ENCODE data around the gene PPP1R37.

PPP1R37 gene

DNA sequence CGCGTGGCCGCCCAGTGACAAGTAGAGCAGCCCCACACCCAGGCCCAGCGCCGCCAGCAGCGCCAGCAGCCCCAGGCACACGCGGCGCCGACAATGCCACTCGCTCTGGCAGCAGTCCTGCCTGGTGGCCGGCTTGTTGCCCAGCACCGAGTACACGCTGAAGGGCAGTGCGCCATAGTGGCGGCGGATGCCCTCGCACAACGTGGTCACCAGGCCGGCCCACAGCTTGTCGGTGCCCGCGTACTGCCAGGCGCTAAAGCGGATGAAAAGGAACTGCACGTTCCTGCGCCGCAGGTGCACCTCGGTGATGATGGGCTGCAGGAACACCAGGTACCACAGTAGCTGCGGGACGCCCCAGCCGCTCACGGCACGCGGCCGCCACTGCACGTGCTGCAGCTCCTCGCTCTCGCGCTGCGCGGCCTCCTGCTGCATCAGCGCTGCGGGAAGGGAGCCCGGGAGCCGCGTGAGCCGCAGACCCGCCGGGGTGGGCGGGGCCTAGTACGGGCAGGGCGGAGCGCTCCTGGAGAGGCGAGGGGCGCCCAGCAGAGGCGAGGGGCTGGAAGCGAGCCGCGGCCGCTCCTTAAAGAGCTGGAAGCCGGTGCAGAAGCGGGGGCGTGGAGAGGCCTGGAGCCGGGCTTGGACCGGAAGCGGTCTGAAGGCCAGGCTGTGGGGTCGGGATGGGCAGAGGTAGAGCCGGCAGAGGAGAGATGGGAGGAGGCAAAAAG is 60.5 kb downstream of the PPP1R37 start:
- peak; percentile 54 for DNase-seq

DNA sequence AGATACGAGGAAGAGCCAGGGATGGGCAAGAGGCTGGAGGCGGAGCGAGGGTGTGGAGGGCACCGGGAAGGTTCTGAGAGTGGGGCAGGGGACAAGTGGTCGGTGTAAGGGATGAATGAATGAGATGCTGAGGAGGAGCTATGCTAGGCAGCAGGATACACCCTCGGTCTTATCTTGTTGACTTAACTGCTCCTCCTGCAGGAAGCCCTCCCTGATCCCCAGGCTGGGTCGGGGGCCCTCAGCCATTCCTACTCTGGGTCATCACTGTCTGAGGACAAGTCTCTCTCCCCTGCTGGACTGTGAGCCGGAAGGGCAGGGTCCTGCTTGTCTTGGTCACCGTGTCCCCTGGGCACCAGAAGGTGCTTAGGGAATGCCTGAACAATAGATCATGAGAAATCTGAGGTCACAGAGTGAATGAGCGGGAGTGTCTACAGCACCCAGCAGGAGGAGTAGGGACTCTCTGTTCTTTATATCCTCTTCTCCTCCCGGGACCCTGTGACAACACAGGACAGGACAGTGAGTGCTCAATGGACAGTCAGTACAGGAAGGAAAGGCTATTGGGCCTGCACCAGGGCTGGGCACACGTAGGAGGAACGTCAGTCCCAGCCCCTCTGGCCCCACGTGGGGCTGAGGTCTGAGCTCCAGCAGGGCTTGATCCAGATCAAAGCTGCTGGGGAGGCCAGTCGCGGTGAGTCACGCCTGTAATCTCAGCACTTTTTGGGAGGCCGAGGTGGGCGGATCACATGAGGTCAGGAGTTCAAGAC is 61.3 kb downstream of the PPP1R37 start:
- DNase-seq, result no peak

DNA sequence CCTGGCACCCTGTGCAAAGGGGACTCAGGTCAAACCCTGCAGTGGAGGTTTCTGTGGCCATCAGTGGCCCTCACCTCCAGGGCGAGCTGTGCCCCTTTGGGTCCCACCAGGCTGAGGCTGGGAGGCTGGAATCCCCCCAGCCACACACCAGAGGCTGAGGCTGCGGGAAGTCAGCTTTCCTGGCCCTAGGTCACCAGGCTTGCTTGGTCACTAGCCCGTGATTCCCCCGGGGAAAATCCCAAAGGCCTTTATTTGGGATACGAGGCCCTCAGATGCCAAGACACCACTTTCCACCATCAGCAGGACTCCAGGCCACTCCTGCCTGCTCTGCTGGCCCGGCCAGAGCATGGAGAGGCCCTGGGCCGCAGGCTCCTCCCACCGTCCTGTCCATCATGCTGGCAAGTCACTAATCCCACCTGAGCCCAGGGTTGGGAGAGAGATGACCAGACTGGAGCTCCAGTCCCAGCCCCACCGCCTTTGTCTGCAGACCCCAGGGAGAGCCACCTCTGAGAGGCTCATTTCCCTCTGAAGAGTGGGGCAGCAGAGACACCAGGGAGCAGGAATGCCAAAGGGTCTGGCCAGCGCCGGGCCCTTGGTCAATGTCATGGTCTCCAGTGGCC is 63.1 kb downstream of the PPP1R37 start:
- DNase-seq, result no peak

DNA sequence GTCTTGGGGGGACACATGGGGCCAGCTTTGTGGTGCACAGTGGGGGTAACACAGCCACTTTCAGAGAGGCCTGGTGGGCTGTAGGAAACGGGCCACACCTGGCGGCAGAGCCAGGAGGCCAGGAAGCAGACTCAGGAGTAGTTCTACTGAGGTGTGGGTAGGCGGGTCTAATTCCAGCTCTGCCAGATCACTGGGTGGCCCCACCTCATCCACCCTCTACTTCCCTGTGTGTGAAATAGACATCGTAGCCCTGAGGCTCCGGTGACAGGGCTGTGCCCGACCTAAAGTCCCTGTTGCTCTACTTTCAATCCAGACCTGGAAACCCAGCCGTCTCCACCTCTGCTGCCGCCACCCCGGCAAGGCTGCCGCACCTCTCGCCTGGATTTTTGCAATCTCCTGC is 63.8 kb downstream of the PPP1R37 start:
- DNase-seq, result no peak

DNA sequence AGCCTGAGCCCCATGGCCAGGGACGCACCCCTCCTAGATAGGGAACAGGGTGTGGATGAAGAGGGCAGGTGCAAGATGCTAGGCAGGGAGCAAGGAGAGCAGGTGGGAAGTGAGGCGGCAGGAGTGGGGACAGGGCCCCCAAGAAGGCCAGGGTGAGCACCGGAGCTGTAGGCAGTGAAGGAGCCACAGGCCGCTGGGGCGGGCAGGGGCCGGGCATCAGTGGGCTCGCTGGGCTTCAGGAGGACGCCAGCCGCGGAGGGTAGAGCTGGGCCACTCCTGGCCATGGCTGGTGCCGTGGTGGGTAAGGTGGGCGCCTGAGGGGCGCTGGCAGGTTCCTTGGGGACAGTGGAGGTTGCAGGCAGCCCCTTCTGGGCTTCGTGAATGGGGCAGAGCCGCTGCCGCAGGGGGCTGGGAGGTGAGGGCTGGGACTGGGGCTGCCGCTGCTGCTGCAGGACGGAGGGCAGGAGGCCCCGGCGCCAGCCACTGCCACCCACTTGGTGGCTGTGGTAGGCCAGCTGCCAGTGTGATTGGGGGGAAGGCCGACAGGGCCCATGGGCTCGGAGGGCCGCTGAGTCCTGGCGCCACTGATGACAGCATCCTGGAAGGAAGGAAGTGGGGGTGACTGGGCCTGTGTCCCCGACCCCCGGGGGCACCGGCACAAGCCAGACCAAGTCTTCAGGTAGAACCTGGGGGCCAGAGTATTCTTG is 65.7 kb downstream of the PPP1R37 start:
- DNase-seq, result no peak

DNA sequence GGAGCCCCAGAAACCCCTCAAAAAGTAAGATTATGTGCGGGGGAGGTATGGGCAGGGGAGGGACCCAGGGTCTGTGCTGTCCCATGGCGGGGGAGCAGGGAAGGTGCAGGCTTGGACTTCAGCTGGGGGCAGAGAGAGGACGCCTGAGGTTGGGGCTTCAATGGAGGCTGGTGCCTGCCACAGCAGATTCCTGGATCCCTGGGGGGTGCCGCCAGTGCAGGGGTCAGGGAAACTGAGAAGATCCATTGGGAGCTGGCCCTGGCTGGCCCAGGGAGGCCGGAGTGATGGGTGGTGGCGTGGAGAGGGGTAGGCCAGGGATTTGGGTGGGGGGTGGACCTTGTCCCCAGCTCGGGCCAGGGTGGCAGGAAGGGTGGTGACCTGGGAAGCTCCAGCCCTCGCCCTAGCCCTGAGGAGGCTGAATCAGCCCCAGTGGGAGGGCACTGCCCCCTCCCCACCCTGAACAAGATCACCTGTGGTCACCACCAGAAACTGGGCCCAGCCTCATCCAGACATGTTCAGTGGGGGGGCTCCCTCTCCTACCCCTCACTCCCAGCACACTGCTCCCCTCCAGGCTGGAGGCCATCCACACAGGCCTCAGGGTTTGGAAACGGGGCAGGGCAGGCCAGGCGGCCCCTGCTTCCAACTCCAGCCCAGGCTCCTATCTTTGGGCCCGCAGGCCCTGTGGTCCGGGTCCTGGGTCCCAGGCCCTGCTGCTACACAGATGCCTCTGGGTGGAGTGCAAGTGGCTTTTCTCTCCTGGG is 66.4 kb downstream of the PPP1R37 start:
- no peak for DNase-seq

DNA sequence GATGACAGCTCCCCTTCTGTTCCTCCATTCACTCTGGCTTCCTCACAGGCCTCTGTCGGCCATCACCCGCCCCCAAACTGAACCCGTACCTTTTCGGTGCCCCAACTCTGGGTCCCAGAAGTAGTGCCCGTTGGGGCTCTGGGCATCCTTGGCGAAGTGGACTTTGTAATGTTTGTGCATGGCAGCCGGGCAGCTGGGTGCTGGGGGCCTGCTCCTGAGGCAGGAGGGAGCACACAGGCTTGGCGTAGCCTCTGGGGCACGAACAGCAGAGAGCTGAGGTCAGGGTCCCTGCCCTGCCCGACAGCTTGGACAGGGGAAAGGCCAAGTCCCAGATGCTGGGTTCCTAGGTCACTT is 67.0 kb downstream of the PPP1R37 start:
- DNase-seq, result no peak

DNA sequence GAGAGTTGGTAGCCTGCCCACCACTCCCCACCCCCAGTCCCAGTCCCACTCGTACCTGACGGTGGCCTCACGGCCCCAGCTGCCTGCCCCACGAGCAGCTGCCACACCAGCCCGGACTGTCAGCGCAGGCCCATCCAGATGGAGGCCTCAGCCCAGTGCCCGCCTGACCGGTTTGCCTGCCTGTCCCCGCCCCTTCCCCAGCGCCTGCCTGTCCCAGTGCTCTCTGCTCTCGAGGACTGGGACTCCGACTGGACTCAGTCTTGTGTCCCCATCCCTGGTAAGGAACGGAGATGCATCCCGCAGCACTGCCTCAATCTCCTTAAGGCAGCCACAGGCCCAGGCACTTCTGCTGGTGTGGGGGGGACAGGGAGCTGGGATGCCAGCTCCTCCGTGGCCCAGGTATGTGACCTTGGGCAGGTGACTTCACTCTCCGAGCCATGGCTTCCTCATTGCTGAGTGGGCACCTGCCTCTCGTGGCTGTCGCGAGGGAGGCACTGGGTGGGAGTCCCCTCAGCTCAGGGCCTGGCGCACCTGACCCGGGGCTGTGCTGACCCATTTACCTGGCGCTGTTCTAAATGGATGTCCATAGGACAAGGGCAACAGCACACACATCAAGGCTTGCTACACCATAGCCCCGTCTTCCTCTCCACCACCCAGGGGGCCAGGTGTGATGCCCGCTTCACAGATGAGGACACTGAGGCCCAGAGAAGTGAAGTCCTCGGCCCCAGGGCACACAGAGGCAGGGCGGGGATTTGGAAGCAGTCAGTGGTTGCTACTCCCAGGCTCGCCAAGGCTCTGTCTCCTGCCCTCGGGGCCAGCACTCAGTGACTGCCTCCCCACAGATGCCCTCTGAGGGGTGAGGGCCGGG is 68.1 kb downstream of the PPP1R37 start, which contains the start of gene NKPD1:
Gene NKPD1, minus strand, starts transcription at position 113 of the 868 bp plus-strand sequence. CDS start 832 bp downstream, outside the sequence.
- no peak for DNase-seq

DNA sequence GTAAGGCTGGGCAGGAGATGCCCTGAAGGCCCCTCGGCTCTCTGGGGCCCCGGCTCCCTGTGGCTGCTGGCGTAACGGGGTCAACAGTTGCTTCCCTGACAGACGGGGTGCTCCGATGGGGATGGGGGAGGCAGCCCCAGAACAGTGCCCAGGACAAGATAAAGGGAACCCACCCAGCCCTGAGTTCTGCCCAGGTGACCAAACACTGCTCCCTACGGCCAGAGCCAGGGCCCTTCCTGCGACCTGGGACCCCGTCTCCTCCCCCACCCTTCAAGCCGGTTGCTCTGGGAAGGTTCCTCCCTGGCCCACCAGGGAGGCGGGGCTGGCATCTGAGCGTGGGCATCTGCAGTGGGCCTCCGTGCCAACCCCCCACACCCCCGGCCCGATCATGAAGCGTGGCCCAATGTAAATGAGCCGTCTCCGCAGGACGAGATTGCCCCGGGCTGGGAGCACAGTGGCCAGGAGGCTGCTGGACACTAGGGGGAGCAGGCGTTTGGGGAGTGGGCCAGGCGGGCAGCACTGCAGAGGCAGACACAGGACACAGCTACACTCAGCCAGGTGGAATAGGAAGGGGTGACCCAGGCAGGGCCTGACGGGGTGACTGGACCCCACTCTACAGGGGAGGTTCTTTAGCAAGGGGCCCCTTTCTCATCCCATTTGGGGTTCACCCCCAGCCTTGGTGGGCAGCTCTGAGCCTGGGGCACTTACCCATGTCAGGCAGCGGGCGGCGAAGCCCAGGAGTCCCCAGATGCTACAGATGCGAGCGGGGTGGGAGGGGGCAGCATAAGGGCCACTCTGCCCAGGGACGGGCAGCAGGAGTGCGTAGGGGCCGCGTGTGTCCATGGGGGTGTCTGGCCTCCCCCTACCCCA is 69.0 kb downstream of the PPP1R37 start:
- no peak for DNase-seq

DNA sequence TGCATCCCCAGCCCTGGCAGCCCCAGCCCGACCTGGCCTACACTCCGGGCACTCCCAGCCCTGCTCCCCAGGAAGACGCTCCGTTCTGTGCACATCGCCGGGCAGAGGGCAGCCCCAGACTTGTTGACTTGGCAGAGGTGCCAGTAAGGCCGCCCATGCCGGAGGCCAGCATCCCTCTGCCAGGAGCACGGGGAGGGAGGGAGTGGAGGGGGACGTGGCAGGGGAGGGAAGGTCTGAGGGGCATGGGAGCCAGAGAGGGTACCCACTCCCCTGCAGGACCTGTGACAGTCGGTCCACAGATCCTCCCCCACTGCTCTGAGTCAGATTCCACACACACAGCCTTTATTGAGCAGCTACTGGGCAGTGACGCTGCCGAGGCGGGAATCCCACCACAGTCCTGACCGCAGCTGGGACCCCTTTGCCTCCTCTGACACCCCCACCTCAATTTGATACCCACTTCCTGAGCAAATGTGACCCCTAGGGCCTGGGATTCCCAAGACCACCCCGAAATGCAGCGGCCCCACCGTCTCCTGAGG is 69.7 kb downstream of the PPP1R37 start:
- DNase-seq, result no peak

DNA sequence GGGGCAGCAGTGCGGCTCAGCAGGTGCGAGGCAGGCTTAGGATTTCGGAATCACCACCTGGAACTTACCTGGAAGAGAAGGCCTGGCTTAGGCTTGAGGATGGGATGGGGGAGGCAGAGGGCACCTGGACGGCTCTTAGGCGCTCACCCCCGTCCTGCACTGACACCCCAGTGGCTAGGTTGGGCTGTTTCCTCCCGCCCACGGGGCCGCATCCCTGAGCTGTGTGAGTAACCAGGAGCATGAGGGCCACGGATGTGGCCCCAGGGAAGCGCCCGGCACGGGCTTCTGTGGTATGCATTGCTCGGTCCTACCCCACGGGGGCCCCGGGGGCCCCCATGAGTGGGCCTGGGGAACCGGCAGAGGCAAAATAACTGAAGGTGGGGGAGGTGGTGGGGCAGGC is 70.2 kb downstream of the PPP1R37 start:
- DNase-seq, result no peak

DNA sequence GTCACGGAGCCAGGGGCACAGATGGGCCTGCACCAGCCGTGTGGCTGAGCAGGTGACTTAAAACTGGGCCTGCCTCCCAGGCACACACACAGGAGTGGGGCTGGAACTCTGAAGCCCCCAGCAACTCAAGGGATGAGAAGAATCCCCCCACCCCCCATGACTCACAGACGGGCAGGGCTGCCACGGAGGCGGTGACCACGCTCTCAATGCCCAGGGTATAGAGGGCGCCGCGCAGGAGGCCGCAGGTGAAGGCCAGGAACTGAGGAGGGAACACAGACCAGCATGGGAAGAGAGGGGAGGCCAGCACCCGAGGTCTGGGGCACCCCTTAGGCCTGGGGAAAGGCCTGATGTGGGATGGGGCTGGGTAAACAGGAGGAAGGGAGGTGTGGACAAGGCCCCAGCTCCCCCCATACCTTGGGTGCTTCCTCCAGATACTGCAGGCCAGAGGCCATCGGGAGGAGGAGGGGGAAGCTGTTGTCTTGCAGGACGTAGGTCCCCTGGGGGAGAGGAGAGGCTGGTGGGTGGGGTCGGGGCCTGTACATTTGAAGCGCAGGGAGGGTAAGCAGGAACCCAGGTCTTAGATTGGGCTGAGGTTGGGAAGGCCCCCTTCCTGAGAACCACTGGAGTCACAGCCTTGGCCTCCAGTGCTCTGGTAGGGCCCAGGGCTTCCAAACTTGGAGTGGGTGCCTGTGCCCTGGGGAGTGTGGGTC is 70.9 kb downstream of the PPP1R37 start:
- no peak for DNase-seq

DNA sequence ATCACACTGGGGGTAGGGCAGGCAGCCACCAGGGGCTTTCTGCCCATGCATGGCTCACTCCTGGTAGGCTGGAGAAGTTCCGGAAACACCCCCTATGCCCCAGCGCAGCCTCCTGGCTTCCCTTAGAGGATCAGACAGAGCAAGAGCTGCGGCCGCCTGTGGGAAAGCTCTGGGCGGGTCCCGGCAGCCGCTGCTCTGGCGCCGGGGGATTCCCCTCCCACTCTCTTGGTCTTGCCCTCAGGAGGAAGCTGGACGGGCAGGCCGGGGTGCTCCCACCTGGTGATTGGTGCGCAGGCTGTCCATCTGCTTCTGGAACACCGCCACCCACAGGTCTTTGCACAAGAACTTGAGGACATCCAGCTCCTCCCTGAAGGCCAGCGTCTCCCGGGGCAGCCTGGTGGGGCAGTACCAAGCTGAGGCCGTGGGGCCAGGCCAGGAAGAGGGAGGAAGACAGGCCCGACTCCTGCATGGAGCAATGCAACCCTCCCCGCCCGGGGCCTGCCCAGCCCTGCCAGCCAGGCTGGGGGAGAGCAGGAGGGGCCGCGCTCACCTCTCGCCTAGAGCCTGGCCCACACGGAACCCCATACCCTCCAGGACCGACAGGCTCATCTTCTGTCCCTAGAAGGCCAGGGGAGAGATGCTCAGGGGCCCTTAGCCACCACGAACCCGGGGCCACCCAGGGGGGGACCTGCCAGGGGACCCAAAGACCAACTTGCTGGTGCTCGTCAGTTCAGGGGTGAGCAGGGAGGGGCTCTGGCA is 71.8 kb downstream of the PPP1R37 start:
- peak; percentile 37 for DNase-seq

DNA sequence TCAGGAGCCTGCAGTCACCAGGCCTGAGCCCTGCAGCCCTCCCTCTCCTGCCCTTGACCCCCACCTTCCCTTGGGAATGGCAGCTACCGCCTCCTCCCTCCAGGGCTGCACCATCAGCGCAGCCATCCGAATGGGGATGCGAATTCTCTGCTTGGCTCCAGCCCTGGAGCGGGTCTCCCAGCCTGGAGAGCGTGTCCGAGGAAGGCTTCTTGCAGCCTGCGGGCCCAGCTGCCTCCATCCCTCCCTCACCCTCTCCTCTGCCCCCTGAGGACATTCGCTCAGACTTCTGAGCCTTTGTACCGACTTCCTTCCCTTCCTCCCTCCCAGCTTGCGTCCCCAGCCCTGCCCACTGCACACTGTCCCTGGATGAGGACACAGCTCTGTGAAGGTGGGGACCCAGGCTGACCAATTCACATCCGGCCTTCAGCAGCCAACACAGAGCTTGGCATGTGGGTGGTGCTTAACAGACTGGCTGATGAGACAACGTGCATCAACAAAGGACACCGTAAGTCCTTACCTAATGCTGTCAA is 73.8 kb downstream of the PPP1R37 start:
- no peak for DNase-seq

DNA sequence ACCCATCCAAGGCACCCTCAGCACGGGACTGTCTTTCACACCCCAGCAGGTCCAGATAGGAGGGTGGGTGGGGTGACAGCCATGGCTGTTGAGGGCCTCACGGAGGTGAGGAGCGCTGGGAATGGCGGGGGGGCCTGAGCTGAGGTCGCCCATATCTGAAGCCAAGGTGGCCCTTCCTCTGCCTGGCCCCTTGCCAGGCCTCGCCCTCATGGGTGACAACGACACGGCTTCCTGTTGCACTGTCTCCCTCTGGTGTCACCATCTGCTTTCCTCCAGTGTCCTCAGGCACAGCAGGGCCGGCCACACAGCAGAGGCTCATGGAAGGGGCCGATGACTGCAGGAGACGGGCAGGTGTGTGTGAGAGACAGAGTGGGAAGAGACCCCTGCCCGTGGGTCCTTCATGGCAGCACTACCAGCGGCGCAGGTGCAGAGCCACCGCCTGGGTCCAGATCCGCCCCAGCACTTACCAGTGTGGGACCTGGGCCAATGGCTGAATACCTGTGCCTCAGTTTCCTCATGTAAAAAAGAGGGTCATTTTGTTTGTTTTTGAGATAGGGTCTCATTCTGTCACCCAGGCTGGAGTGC is 75.9 kb downstream of the PPP1R37 start:
- no peak for DNase-seq

DNA sequence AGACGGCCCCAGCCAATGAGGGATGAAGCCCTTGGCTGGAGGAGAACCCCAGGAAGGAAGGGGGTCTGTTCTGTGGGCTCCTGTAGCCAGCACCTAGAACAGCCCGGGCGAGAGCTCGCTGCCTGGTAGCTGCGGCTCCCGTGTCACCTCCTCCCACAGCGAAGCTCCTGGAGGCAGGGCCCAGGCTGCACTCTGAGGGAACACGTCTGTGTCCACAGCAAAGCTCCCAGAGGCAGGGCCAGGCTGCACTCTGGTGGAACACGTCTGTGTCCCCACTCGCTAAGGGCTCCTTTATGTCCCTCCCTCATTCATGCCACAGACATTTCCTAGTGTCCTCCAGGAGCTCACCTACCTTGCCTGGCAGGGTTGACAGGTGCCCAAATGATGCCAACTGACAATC is 76.6 kb downstream of the PPP1R37 start:
- DNase-seq, result no peak

DNA sequence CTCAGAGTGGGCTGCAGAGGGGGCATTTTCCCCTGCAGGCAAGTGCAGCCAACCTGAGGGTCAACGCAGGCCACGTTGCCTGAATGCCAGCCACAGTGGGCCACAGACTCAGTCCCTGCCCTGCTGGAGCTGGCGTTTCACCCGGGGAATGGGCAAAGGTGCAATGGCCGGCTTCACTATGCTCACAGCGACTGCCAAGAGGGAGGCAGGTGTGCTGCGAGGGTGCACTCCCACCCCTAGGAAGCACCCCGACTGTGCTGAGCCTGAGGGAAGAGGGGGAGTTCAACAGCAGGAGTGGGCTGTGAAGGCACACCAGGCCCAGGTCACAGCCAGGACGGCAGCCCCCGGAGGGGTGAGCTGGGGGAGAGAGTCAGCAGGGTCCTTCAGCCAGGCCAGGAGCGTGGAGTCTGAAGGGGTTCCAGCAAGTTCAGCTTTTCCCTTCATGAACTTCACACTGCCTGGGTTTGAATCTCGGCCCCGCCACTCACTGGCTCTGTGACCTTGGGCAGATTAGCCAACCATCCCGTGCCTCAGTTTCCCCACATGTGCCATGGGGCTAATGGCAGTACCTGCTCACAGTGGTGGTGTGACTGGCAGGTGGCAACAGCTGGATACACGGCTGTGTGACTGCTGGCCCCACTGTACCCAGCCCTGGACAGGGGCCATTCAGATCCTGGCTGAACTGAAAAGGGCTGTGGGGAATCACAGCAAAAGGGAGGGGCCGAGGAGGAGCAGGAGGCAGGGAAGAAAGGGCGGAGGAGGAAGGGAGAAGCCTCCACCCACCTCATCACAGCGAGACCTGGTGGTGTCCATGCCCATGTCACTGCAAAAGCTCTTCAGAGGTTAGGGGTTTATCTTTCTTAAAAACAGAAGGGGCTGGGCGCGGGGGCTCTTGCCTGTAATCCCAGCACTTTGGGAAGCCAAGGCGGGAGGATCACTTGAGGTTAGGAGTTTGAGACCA is 77.4 kb downstream of the PPP1R37 start:
- no peak for DNase-seq

Data from activated CD8-positive, alpha-beta memory T cell treated with anti-CD3 and anti-CD28 coated beads, Interleukin-2, amount 50 U/mL, for 4 hours (primary cell).